Left hindlimb (tissue), 1 donor: ENCODE data around the gene FGG.

Experiments
- DNase-seq: peaks from one replicate; pipeline ENCODE4 v3.0.0-alpha.2; 2018

The FGG gene

GRCh38 chr4:154612472-154613414, at the start of gene FGG:
Gene FGG (minus strand): TSS chr4:154612656. CDS start chr4:154612609, 47 bp downstream.
- DNase-seq: no peak

- peak; percentile 43 for DNase-seq
These were observed 47.6 kb upstream of the FGG start for GRCh38 chr4:154660052-154660451.

DNA sequence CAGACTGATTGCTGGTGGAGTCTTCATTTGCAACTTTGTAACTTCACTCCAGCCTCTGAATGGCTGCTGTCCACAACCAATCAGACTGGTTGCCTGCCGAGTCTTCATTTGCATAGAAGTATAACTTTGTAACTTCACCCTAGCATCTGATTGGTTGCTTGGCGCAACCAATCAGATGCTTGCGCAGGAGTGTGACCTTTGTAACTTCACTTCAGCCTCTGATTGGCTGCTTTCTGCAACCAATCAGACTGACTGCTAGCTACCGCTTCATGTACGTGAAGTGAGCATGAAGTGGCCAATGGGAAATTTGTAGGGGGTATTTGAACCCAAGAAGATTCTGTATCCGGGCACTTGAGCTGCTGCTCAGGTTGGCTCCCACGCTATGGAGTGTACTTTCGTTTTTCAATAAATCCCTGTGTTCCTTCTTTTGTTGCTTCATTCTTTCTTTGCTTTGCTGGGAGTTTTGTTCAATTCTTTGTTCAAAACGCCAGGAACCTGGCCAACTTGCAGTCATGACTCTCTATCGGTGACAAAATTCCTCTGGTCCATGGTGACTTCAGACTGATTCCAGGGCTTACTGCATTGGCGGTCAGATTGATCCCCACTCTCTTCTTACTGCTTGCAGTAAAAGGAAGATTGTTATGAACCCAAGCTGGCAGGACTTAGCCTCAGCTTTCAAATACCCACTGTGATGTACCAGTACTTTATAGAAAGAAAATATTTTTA, 46.4 kb upstream of the FGG start:
- DNase-seq: no peak

DNA sequence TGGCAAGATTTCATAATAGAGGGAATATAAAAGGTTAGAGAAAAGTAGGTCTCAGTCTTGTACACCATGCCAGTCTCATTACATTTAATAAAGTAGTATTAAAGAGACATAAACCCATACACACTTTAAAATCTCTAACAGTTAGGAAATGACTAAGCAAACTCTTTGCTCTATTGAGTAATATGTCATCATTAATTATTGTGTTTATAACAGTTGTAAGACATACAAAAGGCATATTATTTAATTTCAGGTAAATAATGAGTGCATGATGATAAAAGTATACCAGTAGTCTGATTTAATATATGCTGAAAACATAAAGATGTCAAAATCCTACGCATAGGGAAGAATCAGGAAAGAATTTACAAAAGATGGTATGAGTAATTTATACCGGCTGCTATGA, 31.0 kb upstream of the FGG start:
- DNase-seq: no peak

DNA sequence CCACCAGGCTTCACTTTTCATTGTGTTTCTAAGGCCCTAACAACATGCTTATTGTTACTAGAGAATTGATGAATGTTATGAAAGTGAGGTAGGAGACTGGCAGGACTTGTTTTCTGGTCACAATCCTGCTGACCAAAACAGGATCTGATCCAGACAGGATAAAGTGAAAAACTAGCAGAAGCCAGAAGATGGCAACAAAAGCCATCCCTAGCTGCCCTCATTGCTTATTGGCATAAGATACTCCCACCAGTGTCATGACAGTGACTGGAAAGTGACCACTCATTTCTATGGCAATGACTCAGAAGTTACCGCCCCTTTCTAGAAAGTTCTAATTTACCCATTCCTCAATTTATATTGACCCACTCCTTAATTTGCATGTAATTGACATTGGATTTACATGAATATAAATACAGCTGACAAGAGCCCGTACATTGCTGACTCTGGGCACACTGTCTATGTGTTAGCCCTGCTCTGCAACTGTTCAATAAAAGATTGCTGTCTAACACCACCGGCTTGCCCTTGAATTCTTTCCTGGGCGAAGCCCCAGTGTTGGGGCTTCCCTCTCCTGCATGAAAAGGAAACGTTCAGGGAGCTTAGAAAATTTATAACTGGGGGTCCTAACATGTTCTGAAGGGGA, 30.0 kb upstream of the FGG start:
- no peak for DNase-seq

GRCh38 chr4:154640999-154641398, 28.5 kb upstream of the FGG start:
- no peak for DNase-seq

DNA sequence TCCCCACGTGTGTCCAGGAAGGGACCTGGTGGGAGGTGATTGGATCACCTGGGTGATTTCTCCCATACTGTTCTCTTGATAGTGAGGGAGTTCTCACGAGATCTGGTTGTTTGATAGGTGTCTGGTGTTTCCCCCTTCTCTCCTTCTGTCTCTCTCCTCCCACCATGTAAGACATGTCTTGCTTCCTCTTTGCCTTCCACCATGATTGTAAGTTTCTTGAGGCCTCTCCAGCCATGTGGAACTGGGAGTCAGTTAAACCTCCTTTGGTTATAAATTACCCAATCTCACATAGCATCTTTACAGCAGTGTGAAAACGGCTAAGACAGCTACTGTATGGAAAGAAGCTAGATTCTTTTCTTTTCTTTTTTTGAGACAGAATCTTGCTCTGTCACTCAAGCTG, 21.6 kb upstream of the FGG start:
- no peak for DNase-seq

DNA sequence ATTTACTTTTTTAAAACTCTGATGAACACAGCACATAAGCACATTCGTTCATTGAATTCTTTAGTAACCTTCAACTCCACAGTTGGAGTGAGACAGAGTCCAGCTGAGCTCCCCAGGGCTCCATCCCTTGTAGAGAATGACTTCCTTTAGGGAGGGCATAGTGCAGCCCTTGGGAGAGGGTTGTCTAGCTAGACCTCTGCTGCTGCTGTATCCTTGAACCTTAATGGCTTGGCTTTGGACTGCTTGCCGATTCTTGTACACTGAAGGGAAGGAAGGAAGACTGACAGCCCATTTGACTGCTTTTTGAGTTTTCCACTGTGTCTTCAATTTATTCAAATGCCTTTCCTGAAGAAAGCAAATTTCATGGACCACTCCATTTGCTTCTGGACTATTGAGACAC, 19.4 kb upstream of the FGG start:
- DNase-seq: no peak

- no peak for DNase-seq
These were observed 17.9 kb upstream of the FGG start for GRCh38 chr4:154630324-154630723.

- DNase-seq: peak; percentile 69
These were observed 14.5 kb upstream of the FGG start for GRCh38 chr4:154626793-154627484.

GRCh38 chr4:154625971-154626370, 13.5 kb upstream of the FGG start:
- no peak for DNase-seq

DNA sequence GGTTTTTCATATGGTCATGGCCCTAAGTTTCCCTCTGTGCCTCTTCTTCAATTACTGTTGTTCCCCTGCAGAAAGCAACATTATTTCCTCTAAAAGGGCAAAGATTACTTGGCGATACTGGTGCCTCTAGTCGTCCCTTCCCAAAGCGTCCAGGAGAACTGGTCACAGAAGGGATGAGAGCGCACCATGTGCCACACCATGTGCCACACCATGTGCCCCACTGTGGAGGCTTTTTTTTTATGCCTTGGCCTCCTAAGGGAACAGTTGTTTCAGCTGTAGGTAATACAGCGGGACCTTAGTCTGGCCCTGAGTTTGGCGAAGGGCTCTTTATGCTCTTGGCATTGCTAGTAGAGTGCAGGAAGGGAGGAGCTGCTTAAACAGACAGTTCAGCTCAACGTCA, 11.5 kb upstream of the FGG start:
- DNase-seq: no peak

DNA sequence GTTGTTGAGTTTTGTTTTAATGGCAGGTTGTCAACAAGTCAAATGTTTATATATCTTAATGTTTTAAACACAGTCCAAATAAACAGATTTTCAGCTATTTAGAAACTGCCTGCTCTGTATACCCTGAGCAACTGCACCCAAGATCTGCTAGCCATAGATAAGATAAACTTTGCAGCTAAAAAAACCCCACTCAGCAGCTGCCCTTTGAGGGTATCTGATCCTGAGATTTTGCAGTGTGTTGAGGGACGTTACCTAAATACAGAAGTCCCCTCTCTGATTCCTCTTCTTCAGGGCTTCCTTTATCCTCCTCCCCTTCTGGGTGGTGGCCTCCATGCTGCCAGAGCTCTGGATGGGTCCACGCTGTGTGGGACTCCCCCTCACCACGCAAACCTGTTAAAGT, 11.0 kb upstream of the FGG start:
- DNase-seq: no peak

- DNase-seq: no peak
These were observed 10.1 kb upstream of the FGG start for GRCh38 chr4:154622598-154622997.

DNA sequence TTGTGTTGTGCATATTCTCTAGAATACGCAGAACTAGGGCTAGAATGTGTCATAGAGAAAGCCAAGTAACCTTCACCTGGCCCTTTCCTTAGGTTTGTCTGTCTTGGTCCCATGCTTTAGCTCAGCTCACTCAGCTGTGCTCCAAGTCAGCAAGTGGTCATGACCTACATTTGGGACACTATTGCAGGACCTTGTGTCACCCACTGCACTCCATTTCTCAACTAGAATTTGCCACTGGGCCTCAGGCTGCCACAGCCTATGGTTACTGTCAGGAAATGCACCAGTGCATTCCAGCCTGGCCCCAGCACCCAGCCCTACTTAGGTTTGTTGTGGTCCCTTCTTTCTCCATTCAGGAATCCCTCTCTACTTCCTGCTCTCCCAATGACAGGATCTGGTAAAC, 7.7 kb upstream of the FGG start:
- no peak for DNase-seq

DNA sequence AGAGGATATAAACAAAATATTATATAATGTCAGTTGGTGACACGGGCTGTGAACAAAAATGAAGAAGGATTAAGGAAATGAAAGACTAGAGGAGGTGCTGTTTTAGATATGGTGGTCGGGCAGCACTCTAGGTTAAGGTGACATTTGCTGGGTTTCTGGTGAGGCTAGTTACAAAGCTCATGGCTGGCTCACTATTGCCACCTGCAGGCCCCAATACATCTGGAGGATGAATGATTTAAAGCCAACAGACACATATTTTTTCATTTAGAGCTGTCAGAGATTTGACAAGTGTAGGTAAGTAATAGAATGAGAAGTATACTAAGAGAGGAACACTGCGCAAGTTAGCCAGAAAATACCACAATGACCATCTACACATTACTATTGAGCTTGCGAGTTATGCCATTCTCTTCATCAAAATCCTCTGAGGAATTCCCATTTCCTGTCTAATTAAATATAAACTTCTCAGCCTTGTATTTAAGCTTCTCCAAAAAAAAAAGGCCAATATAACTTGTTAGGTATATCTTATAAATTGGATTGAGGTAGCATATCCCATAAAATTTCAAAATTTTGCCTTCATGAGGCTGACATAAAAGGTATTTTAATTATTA, 6.4 kb upstream of the FGG start:
- peak; percentile 46 for DNase-seq

DNA sequence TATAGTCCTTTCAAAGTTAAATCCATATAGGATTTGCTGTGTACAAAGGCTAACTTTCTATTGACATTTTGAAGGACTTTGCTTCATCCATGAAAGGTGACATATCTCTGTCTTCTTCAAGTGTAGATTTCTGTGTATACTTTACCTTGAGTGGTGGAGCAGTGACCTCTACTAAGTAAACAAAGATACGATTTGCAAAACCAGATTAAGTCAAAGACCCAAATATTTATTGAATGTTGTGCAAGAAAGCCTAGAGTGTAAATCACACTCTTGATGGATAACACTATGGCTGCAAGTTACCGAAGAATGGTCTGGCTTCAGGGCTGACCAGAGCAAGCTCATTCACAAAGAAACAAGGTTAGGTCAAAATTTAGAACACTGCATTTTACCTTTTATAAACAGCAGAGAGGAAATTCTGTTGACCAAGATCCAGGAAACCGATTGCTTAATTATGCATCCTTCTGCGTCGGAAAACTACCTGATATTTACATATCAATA, 5.4 kb upstream of the FGG start:
- DNase-seq: no peak

DNA sequence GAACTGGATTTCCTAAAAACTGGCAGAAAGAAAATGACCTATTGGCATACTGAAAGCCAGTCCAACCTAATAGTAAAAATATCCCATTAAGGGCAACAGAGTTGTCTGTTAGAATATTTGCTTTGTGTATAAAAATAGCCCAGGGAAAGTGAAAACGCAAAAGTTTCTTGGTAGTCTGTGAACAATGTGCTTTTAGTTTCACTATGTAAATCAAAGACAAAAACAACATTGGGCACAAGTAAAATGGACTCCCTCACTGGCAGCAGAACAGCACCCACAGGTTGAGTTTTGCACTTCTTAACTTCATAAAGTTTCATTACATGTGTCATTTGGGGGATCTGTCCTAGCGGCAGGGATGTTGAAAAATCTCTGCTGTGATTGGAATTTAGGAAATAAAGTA, 4.3 kb upstream of the FGG start:
- DNase-seq: no peak

- no peak for DNase-seq
These were observed 3.8 kb upstream of the FGG start for GRCh38 chr4:154616287-154616686.

DNA sequence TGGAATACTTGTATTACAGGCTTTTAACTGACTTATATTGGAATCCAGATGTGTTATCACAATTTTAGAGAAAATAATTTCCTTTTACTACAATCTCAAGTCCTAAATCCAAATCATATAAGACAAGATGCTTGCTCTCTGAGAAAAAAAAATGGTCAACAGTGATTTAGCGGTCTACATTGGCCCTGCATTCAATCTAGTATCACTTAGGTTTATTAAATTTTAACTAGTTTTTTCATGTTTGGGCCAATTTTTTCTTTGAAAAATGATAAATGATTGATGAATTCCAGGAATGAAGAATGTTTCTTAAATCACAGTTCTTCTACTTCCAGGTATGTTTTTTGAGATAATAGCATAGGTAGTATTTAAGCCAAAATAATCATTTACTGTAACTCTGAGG, 2.8 kb upstream of the FGG start:
- DNase-seq: no peak

DNA sequence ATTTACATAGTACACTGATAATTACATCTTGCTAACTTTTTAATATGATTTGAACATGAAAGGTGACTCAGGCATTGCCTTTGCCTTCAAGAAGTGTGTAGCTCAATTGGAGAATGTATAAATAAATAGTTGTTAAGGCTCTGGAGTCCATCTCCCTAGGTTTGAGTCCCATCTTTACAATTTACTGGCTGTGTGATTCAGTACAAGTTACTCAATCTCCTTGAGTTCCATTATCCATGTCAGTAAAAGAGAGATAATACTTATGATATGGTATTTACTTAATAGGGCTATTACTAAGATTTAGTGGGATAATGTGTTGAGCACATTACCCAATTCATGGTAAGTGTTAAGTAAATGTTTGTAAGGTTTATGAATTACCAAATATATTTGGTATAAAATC, 1.9 kb upstream of the FGG start:
- DNase-seq: no peak

- DNase-seq: no peak
These were observed 623 bp downstream of the FGG start for GRCh38 chr4:154611833-154612232.
